AG08395 (cell line): ENCODE measurements around the gene INAFM2.
A peak's percentile ranks its signal among the peaks of the same experiment; 100 is the strongest.

Experiments
- DNase-seq: peaks from one replicate; pipeline ENCODE4 v3.0.0; 2012; ENCODE audit warnings: mixed read lengths, low spot score

Gene INAFM2

GRCh38 chr15:40364251-40364650 is 40.8 kb downstream of the INAFM2 start:
- DNase-seq, result no peak

- DNase-seq, result no peak
Observed at GRCh38 chr15:40365016-40365415, 41.5 kb downstream of the INAFM2 start.

GRCh38 chr15:40365624-40366456 is 42.3 kb downstream of the INAFM2 start:
- no peak for DNase-seq

GRCh38 chr15:40366457-40367370 is 43.2 kb downstream of the INAFM2 start:
- DNase-seq, result no peak

GRCh38 chr15:40367371-40367685 is 43.8 kb downstream of the INAFM2 start:
- no peak for DNase-seq

- peak; percentile 92 for DNase-seq
Observed at GRCh38 chr15:40367686-40368611, 44.5 kb downstream of the INAFM2 start.

GRCh38 chr15:40368719-40369473 is 45.4 kb downstream of the INAFM2 start:
- no peak for DNase-seq

- DNase-seq, result no peak
Observed at GRCh38 chr15:40369474-40369869, 46.0 kb downstream of the INAFM2 start.

GRCh38 chr15:40369971-40370370 is 46.5 kb downstream of the INAFM2 start:
- no peak for DNase-seq

- DNase-seq, result no peak
Observed at GRCh38 chr15:40372981-40373380, 49.5 kb downstream of the INAFM2 start.
